22Rv1 (cell line): ENCODE data around the gene ELK1.

Experiments
- ZFX ChIP-seq: fragments of 450-650 bp; IDR thresholded peaks from 2 replicates; pipeline ENCODE4 v1.6.1; 2017; ENCODE audit warnings: antibody characterized with exemption, borderline replicate concordance
- TF ChIP-seq, protein P1 (sequence below): fragments of 450-650 bp; IDR thresholded peaks from 2 replicates; pipeline ENCODE4 v1.5.1; 2017; ENCODE audit warnings: mild to moderate bottlenecking

GRCh38 chrX:47633689-47634590 is 16.4 kb downstream of the ELK1 start:
- TF ChIP-seq, protein P1, sequence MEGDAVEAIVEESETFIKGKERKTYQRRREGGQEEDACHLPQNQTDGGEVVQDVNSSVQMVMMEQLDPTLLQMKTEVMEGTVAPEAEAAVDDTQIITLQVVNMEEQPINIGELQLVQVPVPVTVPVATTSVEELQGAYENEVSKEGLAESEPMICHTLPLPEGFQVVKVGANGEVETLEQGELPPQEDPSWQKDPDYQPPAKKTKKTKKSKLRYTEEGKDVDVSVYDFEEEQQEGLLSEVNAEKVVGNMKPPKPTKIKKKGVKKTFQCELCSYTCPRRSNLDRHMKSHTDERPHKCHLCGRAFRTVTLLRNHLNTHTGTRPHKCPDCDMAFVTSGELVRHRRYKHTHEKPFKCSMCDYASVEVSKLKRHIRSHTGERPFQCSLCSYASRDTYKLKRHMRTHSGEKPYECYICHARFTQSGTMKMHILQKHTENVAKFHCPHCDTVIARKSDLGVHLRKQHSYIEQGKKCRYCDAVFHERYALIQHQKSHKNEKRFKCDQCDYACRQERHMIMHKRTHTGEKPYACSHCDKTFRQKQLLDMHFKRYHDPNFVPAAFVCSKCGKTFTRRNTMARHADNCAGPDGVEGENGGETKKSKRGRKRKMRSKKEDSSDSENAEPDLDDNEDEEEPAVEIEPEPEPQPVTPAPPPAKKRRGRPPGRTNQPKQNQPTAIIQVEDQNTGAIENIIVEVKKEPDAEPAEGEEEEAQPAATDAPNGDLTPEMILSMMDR: no peak
- no peak for TF ChIP-seq ZFX
